ENCODE data around the gene REEP6.

Gene REEP6

DNA sequence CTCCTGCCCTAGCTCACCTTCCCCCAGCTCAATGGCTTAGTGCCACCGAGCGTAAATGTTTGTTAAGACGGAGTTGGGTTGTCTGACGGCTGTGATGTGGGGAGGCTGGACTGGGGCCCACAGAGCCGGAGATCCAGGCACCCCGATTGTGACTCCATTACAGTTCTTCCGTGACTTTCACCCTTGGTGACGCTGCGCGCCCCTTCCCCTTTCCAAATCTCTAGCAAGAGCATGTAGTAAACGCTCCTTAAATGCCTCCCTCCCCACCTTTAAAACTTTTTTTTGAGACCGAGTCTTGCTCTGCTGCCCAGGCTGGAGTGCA, 829 bp downstream of the REEP6 start:
- Histone ChIP-seq H3K9me3 (ENCODE audit: severe bottlenecking) (no peaks in the 10 kb centered on the region), H3K27me3 (ENCODE audit: insufficient read depth, low read depth, severe bottlenecking) (no peaks in the 10 kb centered on the region), H3K27ac (peak overlapping the region; percentile 79), H3K36me3 (no peaks in the 10 kb centered on the region), H3K4me3 (ENCODE audit: low read depth, low read length) (peak overlapping the region; percentile 72)
- TF ChIP-seq, protein P1, sequence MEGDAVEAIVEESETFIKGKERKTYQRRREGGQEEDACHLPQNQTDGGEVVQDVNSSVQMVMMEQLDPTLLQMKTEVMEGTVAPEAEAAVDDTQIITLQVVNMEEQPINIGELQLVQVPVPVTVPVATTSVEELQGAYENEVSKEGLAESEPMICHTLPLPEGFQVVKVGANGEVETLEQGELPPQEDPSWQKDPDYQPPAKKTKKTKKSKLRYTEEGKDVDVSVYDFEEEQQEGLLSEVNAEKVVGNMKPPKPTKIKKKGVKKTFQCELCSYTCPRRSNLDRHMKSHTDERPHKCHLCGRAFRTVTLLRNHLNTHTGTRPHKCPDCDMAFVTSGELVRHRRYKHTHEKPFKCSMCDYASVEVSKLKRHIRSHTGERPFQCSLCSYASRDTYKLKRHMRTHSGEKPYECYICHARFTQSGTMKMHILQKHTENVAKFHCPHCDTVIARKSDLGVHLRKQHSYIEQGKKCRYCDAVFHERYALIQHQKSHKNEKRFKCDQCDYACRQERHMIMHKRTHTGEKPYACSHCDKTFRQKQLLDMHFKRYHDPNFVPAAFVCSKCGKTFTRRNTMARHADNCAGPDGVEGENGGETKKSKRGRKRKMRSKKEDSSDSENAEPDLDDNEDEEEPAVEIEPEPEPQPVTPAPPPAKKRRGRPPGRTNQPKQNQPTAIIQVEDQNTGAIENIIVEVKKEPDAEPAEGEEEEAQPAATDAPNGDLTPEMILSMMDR (IDR thresholded peaks at IDR 0.05; ENCODE audit: low read depth, low read length), result no peak
- DNase-seq, result no peak

DNA sequence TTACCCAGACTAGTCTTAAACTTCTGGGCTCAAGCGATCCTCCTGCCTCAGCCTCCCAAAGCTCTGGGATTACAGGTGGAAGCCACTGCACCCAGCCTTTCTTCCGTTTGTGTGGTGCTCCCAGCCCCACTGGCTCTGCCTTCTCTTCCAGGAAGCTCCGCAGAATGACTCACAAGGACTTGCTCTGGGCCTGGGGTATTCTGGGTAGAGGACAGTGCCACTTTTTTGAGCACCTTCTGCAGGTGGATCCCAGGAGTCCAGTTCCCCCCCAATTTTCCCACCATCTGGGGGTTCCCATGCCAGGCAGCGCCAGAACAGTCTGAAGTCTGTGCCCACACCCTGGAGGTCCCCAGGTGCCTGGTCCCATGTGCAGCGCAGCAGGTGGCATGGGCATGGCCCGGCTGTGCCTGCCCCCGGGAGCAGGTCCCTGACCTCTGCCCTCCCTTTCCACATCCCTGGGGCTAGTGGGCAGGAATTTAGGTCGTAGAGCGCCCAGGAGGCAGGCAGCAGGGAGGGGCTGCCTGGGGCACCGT, 1.6 kb downstream of the REEP6 start:
- Histone ChIP-seq H3K36me3 (no peaks in the 10 kb centered on the region), H3K27me3 (ENCODE audit: insufficient read depth, low read depth, severe bottlenecking) (no peaks in the 10 kb centered on the region), H3K27ac (peak overlapping the region; percentile 79), H3K4me3 (ENCODE audit: low read depth, low read length) (peak overlapping the region; percentile 25; the same call in 1 of the 2 replicates), H3K9me3 (ENCODE audit: severe bottlenecking) (no peaks in the 10 kb centered on the region)
- no peak for DNase-seq
- TF ChIP-seq, protein P1 (IDR thresholded peaks at IDR 0.05; ENCODE audit: low read depth, low read length), result no peak

DNA sequence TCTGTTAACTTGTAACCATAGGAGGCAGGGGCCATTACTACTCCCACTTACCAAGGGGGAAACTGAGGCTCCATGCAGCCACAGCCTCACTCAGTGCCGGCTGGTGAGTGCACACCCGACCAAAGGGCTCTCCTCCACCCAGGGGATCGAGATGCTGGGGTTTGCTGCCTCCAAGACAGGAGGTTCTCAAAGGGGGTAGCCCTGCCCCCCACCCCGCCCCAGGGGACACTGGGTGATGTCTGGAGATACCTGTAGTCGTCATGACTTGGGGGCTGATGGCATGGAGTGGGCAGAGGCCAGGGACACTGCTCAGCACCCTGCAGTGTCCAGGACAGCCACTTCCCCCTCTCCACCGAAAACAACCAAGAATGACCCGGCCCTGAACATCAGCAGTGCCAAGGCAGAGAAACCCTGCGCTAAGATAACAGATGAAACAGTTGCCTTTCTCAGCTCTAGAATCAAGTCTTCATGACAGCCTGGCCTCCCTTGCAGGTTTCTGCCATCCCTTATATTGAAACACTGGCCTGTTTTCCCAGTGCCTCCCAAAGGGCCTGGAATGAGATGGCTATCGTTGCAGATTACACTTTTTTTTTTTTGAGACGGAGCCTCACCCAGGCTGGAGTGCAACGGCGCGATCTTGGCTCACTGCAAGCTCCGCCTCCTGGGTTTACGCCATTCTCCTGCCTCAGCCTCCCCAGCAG, 3.3 kb downstream of the REEP6 start:
- Histone ChIP-seq H3K27ac (peak overlapping the region; percentile 79), H3K36me3 (no peaks in the 10 kb centered on the region), H3K9me3 (ENCODE audit: severe bottlenecking) (no peaks in the 10 kb centered on the region), H3K4me3 (ENCODE audit: low read depth, low read length) (no peak overlapping the region), H3K27me3 (ENCODE audit: insufficient read depth, low read depth, severe bottlenecking) (no peaks in the 10 kb centered on the region)
- DNase-seq, result no peak
- TF ChIP-seq, protein P1 (IDR thresholded peaks at IDR 0.05; ENCODE audit: low read depth, low read length), result no peak

DNA sequence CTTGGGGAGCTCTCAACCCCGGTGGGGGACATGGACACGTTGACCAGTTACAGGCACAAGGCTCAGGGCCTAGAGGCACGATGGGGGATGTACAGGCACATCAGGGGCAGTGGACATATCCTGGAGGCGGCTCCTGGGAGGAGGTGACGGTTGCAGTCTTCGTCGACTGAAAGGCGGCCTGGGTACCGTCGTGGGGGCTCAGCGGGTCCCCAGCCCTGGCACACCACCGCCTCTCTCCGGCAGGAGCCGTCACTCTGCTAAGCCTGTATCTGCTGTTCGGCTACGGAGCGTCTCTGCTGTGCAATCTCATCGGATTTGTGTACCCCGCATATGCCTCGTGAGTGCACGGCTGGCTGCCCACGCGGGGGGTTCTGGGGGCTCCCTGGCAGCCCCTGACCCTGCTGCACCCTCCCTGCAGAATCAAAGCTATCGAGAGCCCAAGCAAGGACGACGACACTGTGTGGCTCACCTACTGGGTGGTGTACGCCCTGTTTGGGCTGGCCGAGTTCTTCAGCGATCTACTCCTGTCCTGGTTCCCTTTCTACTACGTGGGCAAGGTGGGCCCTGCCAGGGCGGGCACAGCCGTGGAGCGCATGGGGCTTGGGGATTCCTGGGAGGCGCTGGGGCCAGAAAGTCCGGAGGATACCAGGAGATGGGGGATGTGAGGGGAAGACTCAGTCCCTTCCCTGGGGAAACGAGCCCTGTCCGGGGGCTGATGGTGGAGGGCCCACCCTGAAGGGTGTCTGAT, 4.2 kb downstream of the REEP6 start:
- TF ChIP-seq, protein P1 (IDR thresholded peaks at IDR 0.05; ENCODE audit: low read depth, low read length), result no peak
- Histone ChIP-seq H3K27me3 (ENCODE audit: insufficient read depth, low read depth, severe bottlenecking) (no peaks in the 10 kb centered on the region), H3K9me3 (ENCODE audit: severe bottlenecking) (peaks cover 7% of the 10 kb centered on the region), H3K36me3 (no peaks in the 10 kb centered on the region), H3K27ac (no peak overlapping the region), H3K4me3 (ENCODE audit: low read depth, low read length) (no peak overlapping the region)
- no peak for DNase-seq

DNA sequence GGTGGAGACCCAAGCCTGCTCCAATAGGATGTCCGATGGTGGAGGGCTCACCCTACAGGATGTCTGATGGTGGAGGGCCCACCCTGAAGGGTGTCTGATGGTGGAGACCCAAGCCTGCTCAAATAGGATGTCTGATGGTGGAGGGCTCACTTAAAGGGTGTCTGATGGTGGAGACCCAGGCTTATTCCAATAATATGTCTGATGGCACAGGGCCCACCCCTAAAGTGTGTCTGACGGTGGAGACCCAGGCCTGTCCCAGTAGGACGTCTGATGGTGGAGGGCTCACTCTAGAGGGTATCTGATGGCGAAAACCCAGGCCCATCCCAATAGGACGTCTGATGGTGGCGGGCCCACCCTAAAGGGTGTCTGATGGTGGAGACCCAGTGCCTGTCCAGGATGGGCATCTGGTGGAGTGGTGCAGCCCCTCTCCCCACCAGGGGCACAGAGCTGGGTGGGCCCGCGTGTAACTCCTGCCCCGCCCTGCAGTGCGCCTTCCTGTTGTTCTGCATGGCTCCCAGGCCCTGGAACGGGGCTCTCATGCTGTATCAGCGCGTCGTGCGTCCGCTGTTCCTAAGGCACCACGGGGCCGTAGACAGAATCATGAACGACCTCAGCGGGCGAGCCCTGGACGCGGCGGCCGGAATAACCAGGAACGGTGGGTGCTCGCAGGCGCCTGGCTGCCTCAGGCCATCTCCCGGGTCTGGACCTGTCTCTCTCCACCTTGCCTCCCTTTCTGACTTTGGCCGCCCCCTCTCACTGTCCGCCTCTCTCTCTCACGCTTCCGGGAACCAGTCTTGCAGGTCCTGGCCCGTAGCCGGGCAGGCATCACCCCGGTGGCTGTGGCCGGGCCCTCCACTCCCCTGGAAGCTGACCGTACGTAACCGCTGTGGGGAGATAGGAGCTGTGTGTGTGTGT, 5.1 kb downstream of the REEP6 start:
- H3K4me3 ChIP-seq (ENCODE audit: low read depth, low read length), result no peak overlapping the region
- no peak overlapping the region for H3K27ac ChIP-seq
- no peaks in the 10 kb centered on the region for H3K27me3 ChIP-seq (ENCODE audit: insufficient read depth, low read depth, severe bottlenecking)
- no peaks in the 10 kb centered on the region for H3K36me3 ChIP-seq
- TF ChIP-seq, protein P1 (IDR thresholded peaks at IDR 0.05; ENCODE audit: low read depth, low read length), result no peak
- H3K9me3 ChIP-seq (ENCODE audit: severe bottlenecking), result peaks cover 8% of the 10 kb centered on the region
- no peak for DNase-seq

Measured in WERI-Rb-1 (cell line).